C4-2B (cell line): ENCODE data around the gene CLCA1.

Source experiments
- H3K27ac ChIP-seq: fragments of 450-650 bp; 2 replicates; pipeline ENCODE4 v1.5.1; 2017
- ZFX ChIP-seq: fragments of 450-650 bp; IDR thresholded peaks from 2 replicates; pipeline ENCODE4 v1.6.1; 2017
- TF ChIP-seq, protein P1 (sequence below): fragments of 450-650 bp; conservative IDR thresholded peaks from 2 replicates; pipeline ENCODE4 v1.5.1; 2017; ENCODE audit warnings: mild to moderate bottlenecking

The CLCA1 gene

DNA sequence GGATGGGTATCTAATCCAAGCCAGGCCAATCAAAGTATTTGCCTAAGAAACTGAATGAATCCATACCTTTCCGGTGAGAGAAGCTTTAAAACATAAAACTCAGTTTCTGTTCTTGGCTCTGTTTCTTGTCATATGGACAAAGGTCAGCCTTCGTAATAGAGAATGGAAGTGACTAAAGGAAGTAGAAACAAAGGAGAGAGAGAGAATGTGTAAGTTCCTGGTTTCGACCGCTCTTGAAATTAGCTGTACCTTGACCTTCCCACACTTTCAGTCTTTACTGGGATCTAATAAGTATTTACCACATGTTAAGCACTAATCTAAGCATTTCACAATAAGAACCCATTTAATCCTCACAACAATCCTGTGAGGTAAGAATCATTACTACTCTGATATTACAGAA lies 58.6 kb downstream of the CLCA1 start:
- H3K27ac ChIP-seq = no peak overlapping the region

DNA sequence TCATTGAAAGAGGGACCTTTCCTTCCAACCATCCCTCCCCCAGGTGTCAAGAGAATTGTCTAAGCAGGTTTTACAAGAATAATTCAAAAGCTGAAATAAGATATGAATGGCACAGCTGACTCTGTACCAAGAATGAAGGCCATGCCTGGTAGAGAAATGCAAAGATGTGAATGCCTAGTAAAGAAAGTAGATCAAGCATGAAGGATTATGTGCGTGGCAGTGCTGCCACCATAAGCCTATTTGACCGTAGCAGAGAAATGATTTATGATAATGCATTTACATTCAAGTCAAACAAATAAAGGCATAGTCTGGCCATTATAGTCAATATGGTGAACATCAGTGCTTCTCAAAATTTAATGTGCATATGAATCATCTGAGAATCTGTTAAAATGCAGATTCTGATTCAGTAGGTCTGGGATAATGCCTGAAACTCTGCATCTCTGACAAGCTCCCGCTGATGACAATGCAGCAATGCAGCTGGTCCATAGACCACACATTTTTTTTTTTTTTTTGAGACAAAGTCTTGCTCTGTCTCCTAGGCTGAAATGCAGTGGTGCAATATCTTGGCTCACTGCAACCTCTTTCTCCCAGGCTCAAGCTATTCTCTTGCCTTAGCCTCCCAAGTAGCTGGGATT lies 61.6 kb downstream of the CLCA1 start:
- no peak overlapping the region for H3K27ac ChIP-seq
- TF ChIP-seq, protein P1, sequence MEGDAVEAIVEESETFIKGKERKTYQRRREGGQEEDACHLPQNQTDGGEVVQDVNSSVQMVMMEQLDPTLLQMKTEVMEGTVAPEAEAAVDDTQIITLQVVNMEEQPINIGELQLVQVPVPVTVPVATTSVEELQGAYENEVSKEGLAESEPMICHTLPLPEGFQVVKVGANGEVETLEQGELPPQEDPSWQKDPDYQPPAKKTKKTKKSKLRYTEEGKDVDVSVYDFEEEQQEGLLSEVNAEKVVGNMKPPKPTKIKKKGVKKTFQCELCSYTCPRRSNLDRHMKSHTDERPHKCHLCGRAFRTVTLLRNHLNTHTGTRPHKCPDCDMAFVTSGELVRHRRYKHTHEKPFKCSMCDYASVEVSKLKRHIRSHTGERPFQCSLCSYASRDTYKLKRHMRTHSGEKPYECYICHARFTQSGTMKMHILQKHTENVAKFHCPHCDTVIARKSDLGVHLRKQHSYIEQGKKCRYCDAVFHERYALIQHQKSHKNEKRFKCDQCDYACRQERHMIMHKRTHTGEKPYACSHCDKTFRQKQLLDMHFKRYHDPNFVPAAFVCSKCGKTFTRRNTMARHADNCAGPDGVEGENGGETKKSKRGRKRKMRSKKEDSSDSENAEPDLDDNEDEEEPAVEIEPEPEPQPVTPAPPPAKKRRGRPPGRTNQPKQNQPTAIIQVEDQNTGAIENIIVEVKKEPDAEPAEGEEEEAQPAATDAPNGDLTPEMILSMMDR = no peak

More for the DNA sequence above, 58.6 kb downstream of the CLCA1 start:
- TF ChIP-seq ZFX = no peak
- TF ChIP-seq, protein P1 = no peak

GRCh38 chr1:86537928-86538695 lies 69.4 kb downstream of the CLCA1 start:
- no peak for TF ChIP-seq ZFX
- TF ChIP-seq, protein P1 = no peak
- H3K27ac ChIP-seq = no peak overlapping the region

DNA sequence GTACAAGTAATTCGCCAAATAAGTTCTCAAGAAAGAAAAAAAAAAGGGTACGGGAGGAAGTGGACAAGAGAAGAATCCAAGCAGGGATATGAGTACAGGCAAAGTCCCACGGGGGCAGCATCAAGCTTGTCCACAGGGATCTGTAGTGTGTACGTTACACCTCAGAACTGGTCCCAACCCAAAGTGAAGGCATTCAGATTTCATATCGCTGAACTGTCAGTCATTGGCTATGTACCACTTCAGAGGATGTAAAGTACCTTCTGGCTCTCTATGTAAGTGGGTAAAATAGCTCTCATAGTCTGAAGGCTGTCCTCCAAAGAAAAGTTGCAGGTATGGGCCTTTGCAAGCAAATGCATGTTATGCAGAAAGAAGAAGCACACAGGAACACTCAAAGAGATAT lies 70.0 kb downstream of the CLCA1 start:
- no peak for TF ChIP-seq ZFX
- TF ChIP-seq, protein P1 = no peak
- no peak overlapping the region for H3K27ac ChIP-seq

DNA sequence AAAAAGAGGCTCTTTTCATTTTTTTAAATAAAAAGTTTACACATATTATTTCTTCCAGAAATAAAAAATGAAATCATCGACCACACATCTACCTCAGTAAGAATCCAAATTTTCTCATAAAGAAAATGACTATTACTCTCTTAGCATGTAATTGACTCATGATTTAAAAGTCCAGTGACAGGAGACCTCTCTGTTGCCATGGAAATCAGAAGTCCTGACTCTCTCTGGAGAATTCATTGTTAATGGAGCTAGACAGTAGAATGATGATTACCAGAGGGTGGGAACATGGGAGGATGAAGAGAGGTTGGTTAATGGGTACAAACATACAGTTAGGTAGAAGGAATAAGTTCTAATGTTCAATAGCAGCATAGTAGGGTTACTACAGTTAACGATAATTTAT lies 73.1 kb downstream of the CLCA1 start:
- TF ChIP-seq, protein P1 = no peak
- no peak for TF ChIP-seq ZFX
- no peak overlapping the region for H3K27ac ChIP-seq

DNA sequence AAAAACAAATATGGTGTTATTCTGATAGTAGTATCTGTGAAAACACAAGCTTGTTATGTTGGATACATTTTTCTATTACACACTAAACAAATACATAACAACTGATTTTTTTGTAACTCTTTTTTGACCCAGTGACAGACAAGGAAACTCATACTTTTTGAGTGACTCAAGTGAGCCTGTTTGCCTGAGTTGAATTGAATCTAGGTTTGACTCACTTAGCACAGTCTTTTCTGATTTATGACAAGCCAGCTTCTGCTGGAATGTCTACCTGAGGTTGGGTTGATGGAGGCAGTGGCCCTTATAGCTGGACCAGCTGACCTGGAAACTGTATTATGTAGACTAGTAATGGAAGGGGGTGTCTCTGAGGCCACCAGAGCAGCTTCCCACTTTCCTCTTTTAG lies 73.9 kb downstream of the CLCA1 start:
- H3K27ac ChIP-seq = no peak overlapping the region
- TF ChIP-seq, protein P1 = no peak
- no peak for TF ChIP-seq ZFX

- TF ChIP-seq, protein P1 = no peak
- TF ChIP-seq ZFX = no peak
- H3K27ac ChIP-seq = no peak within 1 kb of the TSS
Observed at GRCh38 chr1:86546787-86547221, 78.1 kb downstream of the CLCA1 start, which contains the start of gene CLCA4. CLCA4 (plus strand) TSS chr1:86547078; CDS start chr1:86547120, 42 bp downstream.
